ENCODE measurements around the gene IL1RAP.

IL1RAP gene

DNA sequence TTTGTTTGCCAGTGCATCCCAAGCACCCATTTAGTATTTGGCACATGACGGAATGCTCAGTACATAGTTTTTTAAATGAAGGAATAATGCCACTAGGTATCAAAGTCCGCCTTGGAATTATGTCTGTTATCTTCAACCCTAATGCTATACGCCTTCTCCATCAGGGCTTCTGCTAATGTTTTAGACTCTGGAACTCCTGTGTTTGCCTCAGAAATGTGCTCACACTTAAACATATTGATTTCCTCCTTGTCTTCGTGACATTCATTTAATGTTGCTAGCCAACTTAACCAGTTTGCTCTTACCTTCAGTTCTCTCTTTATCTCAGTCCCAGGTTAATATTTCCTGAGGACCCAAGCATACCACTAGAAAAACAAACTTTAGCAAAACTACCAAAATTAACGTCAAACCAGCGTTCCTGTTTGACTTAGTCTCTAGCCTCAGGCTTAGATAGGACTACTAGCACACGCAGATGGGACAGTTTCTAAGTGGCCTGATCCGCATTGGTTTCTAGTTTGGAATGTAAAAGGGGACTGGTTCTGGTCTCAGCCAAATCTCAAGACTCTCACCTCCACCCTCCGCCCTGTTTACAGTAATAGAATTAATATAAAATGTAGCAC is 81.4 kb downstream of the IL1RAP start:
- TF ChIP-seq, protein P1, sequence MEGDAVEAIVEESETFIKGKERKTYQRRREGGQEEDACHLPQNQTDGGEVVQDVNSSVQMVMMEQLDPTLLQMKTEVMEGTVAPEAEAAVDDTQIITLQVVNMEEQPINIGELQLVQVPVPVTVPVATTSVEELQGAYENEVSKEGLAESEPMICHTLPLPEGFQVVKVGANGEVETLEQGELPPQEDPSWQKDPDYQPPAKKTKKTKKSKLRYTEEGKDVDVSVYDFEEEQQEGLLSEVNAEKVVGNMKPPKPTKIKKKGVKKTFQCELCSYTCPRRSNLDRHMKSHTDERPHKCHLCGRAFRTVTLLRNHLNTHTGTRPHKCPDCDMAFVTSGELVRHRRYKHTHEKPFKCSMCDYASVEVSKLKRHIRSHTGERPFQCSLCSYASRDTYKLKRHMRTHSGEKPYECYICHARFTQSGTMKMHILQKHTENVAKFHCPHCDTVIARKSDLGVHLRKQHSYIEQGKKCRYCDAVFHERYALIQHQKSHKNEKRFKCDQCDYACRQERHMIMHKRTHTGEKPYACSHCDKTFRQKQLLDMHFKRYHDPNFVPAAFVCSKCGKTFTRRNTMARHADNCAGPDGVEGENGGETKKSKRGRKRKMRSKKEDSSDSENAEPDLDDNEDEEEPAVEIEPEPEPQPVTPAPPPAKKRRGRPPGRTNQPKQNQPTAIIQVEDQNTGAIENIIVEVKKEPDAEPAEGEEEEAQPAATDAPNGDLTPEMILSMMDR (IDR thresholded peaks at IDR 0.05; ENCODE audit: low read depth, low read length, missing control alignments), result no peak
- H3K4me3 ChIP-seq (ENCODE audit: low read depth, low read length), result no peak overlapping the region
- DNase-seq (ENCODE audit: low read depth), result no peak
- in situ Hi-C loops (cut with HindIII; ENCODE audit: low sequenced_read_pairs), result no loop called here

DNA sequence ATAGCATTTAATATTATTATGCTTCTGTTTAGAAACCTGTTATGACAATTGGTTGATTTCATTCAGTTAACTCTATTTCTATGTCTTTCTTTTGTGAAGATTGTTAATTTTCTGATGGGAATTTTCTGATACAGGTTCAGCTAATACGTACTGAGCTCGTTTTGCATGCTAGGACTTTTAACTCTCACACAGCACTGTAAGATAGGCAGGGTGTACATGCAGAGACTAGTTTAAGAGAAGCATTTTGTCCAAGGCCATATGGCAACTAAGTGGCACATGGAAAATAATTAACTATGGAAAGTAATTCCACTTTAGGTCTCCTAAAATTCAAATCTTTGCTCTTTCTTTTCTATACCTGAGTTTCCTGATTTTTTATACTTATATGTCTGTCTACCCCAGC is 81.9 kb downstream of the IL1RAP start:
- in situ Hi-C loops (cut with HindIII; ENCODE audit: low sequenced_read_pairs), result no loop called here
- no peak overlapping the region for H3K4me3 ChIP-seq (ENCODE audit: low read depth, low read length)
- no peak for DNase-seq (ENCODE audit: low read depth)
- TF ChIP-seq, protein P1 (IDR thresholded peaks at IDR 0.05; ENCODE audit: low read depth, low read length, missing control alignments), result no peak

DNA sequence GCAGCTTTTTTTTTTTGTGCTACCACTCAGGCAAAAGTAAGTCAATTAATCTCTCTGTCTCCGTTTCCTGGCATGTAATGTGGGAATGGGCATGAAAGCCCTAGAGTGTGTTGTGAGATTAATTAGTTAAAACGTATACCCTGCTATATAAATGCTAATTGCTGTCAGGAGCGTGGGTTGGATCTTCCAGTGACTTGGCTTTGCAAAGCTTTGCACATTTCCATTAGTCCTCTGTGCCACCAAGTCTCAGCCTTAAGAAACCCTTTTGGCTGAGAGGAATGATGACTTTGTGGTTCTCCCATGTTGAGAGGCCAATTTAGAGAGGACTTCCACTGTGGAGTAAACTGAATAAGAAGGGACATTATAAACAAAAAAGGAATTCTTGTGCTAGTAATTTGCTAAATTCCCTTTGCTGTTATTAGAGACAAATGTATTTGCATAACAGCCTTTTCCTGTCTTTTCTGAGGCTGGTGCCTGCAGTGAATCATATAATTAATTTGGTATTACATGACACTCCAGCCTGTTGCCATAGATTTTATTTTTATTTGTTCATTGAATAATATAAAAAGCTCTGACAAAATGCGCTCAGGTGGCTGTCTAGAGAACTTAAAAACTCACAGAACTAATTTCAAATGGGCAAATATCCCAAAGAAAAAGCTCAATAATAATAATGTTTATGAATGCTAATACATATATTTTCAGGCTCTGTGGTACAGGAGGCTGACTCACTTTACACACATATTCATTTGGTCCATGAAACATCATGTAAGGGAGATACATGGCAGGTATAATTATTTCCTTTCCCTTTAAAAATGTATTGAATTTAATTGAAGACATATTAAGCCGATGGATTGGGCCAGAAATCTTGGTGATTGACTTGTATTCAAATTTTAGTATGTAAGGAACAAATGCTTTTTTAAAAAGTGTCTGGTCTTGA is 82.7 kb downstream of the IL1RAP start:
- in situ Hi-C loops (cut with HindIII; ENCODE audit: low sequenced_read_pairs), result no loop called here
- no peak overlapping the region for H3K4me3 ChIP-seq (ENCODE audit: low read depth, low read length)
- DNase-seq (ENCODE audit: low read depth), result no peak
- TF ChIP-seq, protein P1 (IDR thresholded peaks at IDR 0.05; ENCODE audit: low read depth, low read length, missing control alignments), result no peak

DNA sequence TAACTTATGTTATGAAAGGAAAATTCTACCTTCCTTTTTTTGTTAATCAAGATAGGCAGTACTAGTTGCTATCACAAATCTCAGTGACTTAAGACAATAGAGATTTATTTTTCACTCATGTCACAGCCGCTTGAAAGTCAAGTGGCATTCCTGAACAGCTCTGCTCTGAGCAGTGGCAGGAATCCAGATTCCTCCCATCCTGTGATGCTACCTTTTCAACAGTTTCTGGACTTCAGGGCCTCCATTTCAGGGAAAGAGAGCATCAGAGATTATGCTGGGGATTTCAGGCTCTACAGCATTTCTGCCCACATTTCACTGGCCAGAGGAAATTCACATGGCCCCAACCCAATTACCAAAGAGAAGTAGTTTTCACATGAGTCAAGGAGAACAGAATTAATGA is 83.4 kb downstream of the IL1RAP start:
- H3K4me3 ChIP-seq (ENCODE audit: low read depth, low read length), result no peak overlapping the region
- DNase-seq (ENCODE audit: low read depth), result no peak
- in situ Hi-C loops (cut with HindIII; ENCODE audit: low sequenced_read_pairs), result no loop called here
- TF ChIP-seq, protein P1 (IDR thresholded peaks at IDR 0.05; ENCODE audit: low read depth, low read length, missing control alignments), result no peak

DNA sequence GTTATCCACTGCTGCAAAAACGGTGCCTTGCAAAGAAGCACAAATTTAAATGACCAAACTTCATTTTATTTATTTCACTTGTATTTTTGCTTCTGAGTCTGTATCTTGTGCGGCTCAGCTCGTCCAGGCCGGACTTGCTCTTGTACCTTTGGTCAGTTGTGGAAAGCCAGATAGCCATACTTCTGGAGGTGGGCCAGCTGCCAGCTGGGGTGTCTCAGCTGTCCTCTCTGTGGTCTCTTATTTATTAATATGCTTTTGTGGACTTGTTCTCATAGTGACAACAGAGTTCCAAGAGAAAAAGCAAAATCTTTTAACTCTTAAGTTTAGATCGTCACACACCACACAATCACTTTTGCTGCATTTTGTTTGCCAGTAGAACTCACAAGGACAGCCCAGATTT is 87.7 kb downstream of the IL1RAP start:
- TF ChIP-seq, protein P1 (IDR thresholded peaks at IDR 0.05; ENCODE audit: low read depth, low read length, missing control alignments), result no peak
- H3K4me3 ChIP-seq (ENCODE audit: low read depth, low read length), result no peak overlapping the region
- in situ Hi-C loops (cut with HindIII; ENCODE audit: low sequenced_read_pairs), result no loop called here
- no peak for DNase-seq (ENCODE audit: low read depth)

DNA sequence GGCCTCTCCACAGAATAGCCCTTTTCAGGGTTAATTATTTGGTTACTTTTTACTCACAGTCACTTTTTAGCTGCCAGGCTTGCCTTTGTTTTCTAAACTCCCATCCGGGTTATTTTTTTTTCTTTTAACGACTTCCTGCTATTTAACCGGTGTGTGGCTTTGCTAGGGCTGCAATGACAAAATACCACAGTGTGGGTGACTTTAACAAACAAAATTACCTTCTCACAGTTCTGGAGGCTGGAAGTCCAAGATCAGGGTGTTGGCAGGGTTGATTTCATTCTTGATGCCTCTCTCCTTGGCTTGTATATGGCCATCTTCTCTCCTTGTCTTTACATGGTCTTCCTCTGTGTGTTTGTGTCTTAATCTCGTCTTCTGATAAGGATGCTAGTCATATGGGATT is 91.5 kb downstream of the IL1RAP start:
- in situ Hi-C loops (cut with HindIII; ENCODE audit: low sequenced_read_pairs), result no loop called here
- no peak overlapping the region for H3K4me3 ChIP-seq (ENCODE audit: low read depth, low read length)
- TF ChIP-seq, protein P1 (IDR thresholded peaks at IDR 0.05; ENCODE audit: low read depth, low read length, missing control alignments), result no peak
- DNase-seq (ENCODE audit: low read depth), result no peak

Measured in astrocyte of the cerebellum (primary cell).